Activated T-cell treated with anti-CD3 and anti-CD28 coated beads for 4 hours (primary cell): Measurements from ENCODE around the gene RAB37.

Experiments used
- DNase-seq: peaks from one replicate; pipeline ENCODE4 v3.0.0-alpha.2; 2020

The RAB37 gene

GRCh38 chr17:74746376-74746775 lies 9.3 kb downstream of the RAB37 start:
- no peak for DNase-seq

- DNase-seq: no peak
These were observed 9.9 kb downstream of the RAB37 start for GRCh38 chr17:74746922-74747321.

- DNase-seq: no peak
These were observed 11.1 kb downstream of the RAB37 start for GRCh38 chr17:74748279-74748528.

GRCh38 chr17:74748529-74749278 lies 11.6 kb downstream of the RAB37 start, which contains the start of gene NHERF1:
Gene NHERF1, plus strand, starts transcription at chr17:74748628. Its CDS starts 219 bp downstream, at chr17:74748847.
- peak; percentile 89 for DNase-seq

- no peak for DNase-seq
These were observed 12.4 kb downstream of the RAB37 start for GRCh38 chr17:74749279-74750038.

- DNase-seq: no peak
These were observed 12.9 kb downstream of the RAB37 start for GRCh38 chr17:74750039-74750326.

GRCh38 chr17:74750327-74751069 lies 13.4 kb downstream of the RAB37 start:
- no peak for DNase-seq

- DNase-seq: no peak
These were observed 15.4 kb downstream of the RAB37 start for GRCh38 chr17:74752415-74752814.

- no peak for DNase-seq
These were observed 15.9 kb downstream of the RAB37 start for GRCh38 chr17:74752822-74753401.

- DNase-seq: no peak
These were observed 17.8 kb downstream of the RAB37 start for GRCh38 chr17:74754832-74755231.

- no peak for DNase-seq
These were observed 18.5 kb downstream of the RAB37 start for GRCh38 chr17:74755533-74755932.

GRCh38 chr17:74756891-74757290 lies 19.8 kb downstream of the RAB37 start:
- DNase-seq: no peak

- no peak for DNase-seq
These were observed 20.4 kb downstream of the RAB37 start for GRCh38 chr17:74757502-74757901.

- no peak for DNase-seq
These were observed 21.1 kb downstream of the RAB37 start for GRCh38 chr17:74757931-74758847.

- DNase-seq: no peak
These were observed 21.8 kb downstream of the RAB37 start for GRCh38 chr17:74758848-74759168.

- no peak for DNase-seq
These were observed 22.3 kb downstream of the RAB37 start for GRCh38 chr17:74759243-74759801.

- no peak for DNase-seq
These were observed 22.9 kb downstream of the RAB37 start for GRCh38 chr17:74759941-74760340.

- DNase-seq: no peak
These were observed 23.5 kb downstream of the RAB37 start for GRCh38 chr17:74760404-74761105.

- DNase-seq: no peak
These were observed 24.4 kb downstream of the RAB37 start for GRCh38 chr17:74761419-74761818.

- DNase-seq: no peak
These were observed 24.9 kb downstream of the RAB37 start for GRCh38 chr17:74761931-74762330.

GRCh38 chr17:74763565-74764387 lies 26.7 kb downstream of the RAB37 start:
- DNase-seq: no peak
